HCT116 (cell line): ENCODE measurements around the gene LIN7C. TPM values are rescaled to one million over a fixed set of nuclear protein-coding genes. Genes with fewer than 3 reads are reported as not detected.

Experiments used
- ATAC-seq: fragments of 200-7000 bp; cut with Tn5 transposase; 2 replicates; pipeline ENCODE4 v1.9.1; 2020; ENCODE audit warnings: mild to moderate bottlenecking, moderate library complexity
- BruUV-seq: library from RNA; stranded (reverse); fragments of 400-500 nt; replicated peaks from 2 replicates; lab custom pipeline; 2021; lab: Mats Ljungman, UMichigan
- CTCF ChIA-PET: fragments of 300-600 bp; sonication (Branson Sonifier 250); formaldehyde crosslinking; loops from one replicate; lab custom pipeline; 2021; ENCODE audit warnings: antibody characterized with exemption; lab: Charles Lee
- POLR2A ChIA-PET: fragments of 300-600, 350-600 bp; sonication (Branson Sonifier 250); formaldehyde crosslinking; loops from one replicate; lab custom pipeline; 2021; ENCODE audit warnings: antibody characterized with exemption; lab: Charles Lee
- RAD21 ChIA-PET, 2 experiments: fragments of 300-600 bp; sonication (Branson Sonifier 250); formaldehyde crosslinking; loops; one replicate each; lab custom pipeline; 2023; ENCODE audit warnings: low total read pairs in 2 of 2; ENCODE audit not compliant: uncharacterized antibody in 2 of 2, unreplicated experiment in 2 of 2, low non-redundant PET in 1 of 2; lab: Charles Lee
- DNase-seq: peaks from one replicate; pipeline ENCODE4 v3.0.0-alpha.2; 2010; ENCODE audit warnings: low read depth, low spot score
- H2AFZ ChIP-seq: fragments of 200-600 bp; shearing (Covaris generic), sonication (generic); 2 replicates; pipeline ENCODE4 v1.6.1; 2017; ENCODE audit warnings: low read depth, mixed run types, mixed read lengths, antibody characterized with exemption, low read length; ENCODE audit not compliant: poor library complexity, severe bottlenecking
- H3K27ac ChIP-seq: 2 replicates; pipeline ENCODE4 v1.5.1; 2012; ENCODE audit warnings: low read depth, low read length
- H3K27me3 ChIP-seq: fragments of 200-600 bp; sonication (generic); 2 replicates; pipeline ENCODE4 v1.6.1; 2016; ENCODE audit warnings: mixed run types, low read length, mixed read lengths; ENCODE audit not compliant: insufficient read depth
- H3K36me3 ChIP-seq, 2 experiments: fragments of 200-500 bp in 1 of 2; fragments of 200-600 bp in 1 of 2; sonication (Bioruptor generic) in 1 of 2; sonication (generic) in 1 of 2; 2 replicates each; pipeline versions ENCODE4 v1.5.1 to v1.6.1; 2014 to 2016; ENCODE audit warnings: low read length in 2 of 2, inconsistent platforms in 1 of 2, mixed read lengths in 1 of 2, mixed run types in 1 of 2; ENCODE audit not compliant: insufficient read depth in 2 of 2, control insufficient read depth in 1 of 2
- H3K4me1 ChIP-seq, 2 experiments: fragments of 200-600 bp in 1 of 2; sonication (generic) in 1 of 2; 2 replicates each; pipeline versions ENCODE4 v1.5.1 to v1.6.1; 2012 to 2017; ENCODE audit warnings: low read length in 2 of 2, inconsistent platforms in 1 of 2, mild to moderate bottlenecking in 1 of 2, mixed read lengths in 1 of 2, mixed run types in 1 of 2, moderate library complexity in 1 of 2; ENCODE audit not compliant: insufficient read depth in 2 of 2, control insufficient read depth in 1 of 2
- H3K4me2 ChIP-seq: fragments of 200-600 bp; sonication (generic); 2 replicates; pipeline ENCODE4 v1.6.1; 2017; ENCODE audit warnings: mixed run types, low read length, mixed read lengths
- H3K4me3 ChIP-seq, 2 experiments: fragments of 200-600 bp in 1 of 2; sonication (generic) in 1 of 2; replicated peaks in 1 of 2; 2 replicates each; pipeline ENCODE4 v1.5.1; 2011 to 2016; ENCODE audit warnings: low read length in 2 of 2, control low read depth in 1 of 2, low read depth in 1 of 2, mild to moderate bottlenecking in 1 of 2, mixed read lengths in 1 of 2, mixed run types in 1 of 2
- H3K79me2 ChIP-seq: fragments of 200-600 bp; sonication (generic); 2 replicates; pipeline ENCODE4 v1.6.1; 2017; ENCODE audit warnings: mild to moderate bottlenecking, mixed run types, low read length, moderate library complexity, mixed read lengths; ENCODE audit not compliant: insufficient read depth
- H3K9ac ChIP-seq: fragments of 200-600 bp; sonication (generic); 2 replicates; pipeline ENCODE4 v1.6.1; 2016; ENCODE audit warnings: low read length, mixed read lengths
- H3K9me2 ChIP-seq: fragments of 200-600 bp; sonication (generic), shearing (Covaris generic); 2 replicates; pipeline ENCODE4 v1.6.1; 2017; ENCODE audit warnings: mixed run types, mild to moderate bottlenecking, moderate library complexity; ENCODE audit not compliant: insufficient read depth
- H3K9me3 ChIP-seq, 2 experiments: fragments of 200-500 bp in 1 of 2; fragments of 200-600 bp in 1 of 2; sonication (Bioruptor generic) in 1 of 2; sonication (generic) in 1 of 2; 2 replicates each; pipeline ENCODE4 v1.6.1; 2014 to 2017; ENCODE audit warnings: low read length in 2 of 2, mixed read lengths in 2 of 2, inconsistent platforms in 1 of 2, low read depth in 1 of 2, mild to moderate bottlenecking in 1 of 2, mixed run types in 1 of 2, moderate library complexity in 1 of 2; ENCODE audit not compliant: control insufficient read depth in 1 of 2, insufficient read depth in 1 of 2
- H4K20me1 ChIP-seq: fragments of 200-600 bp; sonication (generic), shearing (Covaris generic); 2 replicates; pipeline ENCODE4 v1.6.1; 2017; ENCODE audit warnings: mixed run types, mild to moderate bottlenecking, moderate library complexity; ENCODE audit not compliant: insufficient read depth
- CBX3 ChIP-seq: IDR thresholded peaks from 2 replicates; pipeline ENCODE4 v1.6.1; 2012; ENCODE audit warnings: low read depth
- CEBPB ChIP-seq: IDR thresholded peaks from 2 replicates; pipeline ENCODE4 v1.6.1; 2012; ENCODE audit warnings: low read depth
- EGR1 ChIP-seq: IDR thresholded peaks from 2 replicates; pipeline ENCODE4 v1.6.1; 2012; ENCODE audit warnings: low read depth
- ELF1 ChIP-seq: IDR thresholded peaks from 2 replicates; pipeline ENCODE4 v1.6.1; 2012; ENCODE audit warnings: low read depth, borderline replicate concordance
- EZH2 ChIP-seq: fragments of 200-600 bp; sonication (generic); IDR thresholded peaks from 2 replicates; pipeline ENCODE4 v1.6.1; 2017; ENCODE audit warnings: antibody characterized with exemption, mixed run types
- EZH2phosphoT487 ChIP-seq: fragments of 200-600 bp; IDR thresholded peaks from 2 replicates; pipeline ENCODE4 v1.6.1; 2018; ENCODE audit warnings: antibody characterized with exemption, borderline replicate concordance
- FOSL1 ChIP-seq: IDR thresholded peaks from 2 replicates; pipeline ENCODE4 v1.6.1; 2012; ENCODE audit warnings: low read depth
- JUND ChIP-seq: IDR thresholded peaks from 2 replicates; pipeline ENCODE4 v1.6.1; 2012
- POLR2A ChIP-seq: IDR thresholded peaks from 2 replicates; pipeline ENCODE4 v1.7.0; 2011; ENCODE audit warnings: borderline replicate concordance; ENCODE audit not compliant: insufficient read depth, insufficient read length; ENCODE audit errors: extremely low read depth
- POLR2AphosphoS5 ChIP-seq: IDR thresholded peaks from 2 replicates; pipeline ENCODE4 v1.6.1; 2011; ENCODE audit warnings: mild to moderate bottlenecking, low read depth, low read length, moderate library complexity
- RAD21 ChIP-seq: IDR thresholded peaks from 2 replicates; pipeline ENCODE4 v1.6.1; 2012; ENCODE audit warnings: low read depth, mild to moderate bottlenecking
- SIN3A ChIP-seq: IDR thresholded peaks from 2 replicates; pipeline ENCODE4 v1.6.1; 2012; ENCODE audit warnings: low read depth
- SP1 ChIP-seq: IDR thresholded peaks from 2 replicates; pipeline ENCODE4 v1.6.1; 2012; ENCODE audit warnings: low read depth
- YY1 ChIP-seq: IDR thresholded peaks from 2 replicates; pipeline ENCODE4 v1.6.1; 2011; ENCODE audit warnings: low read length, low read depth, moderate library complexity, mild to moderate bottlenecking; ENCODE audit not compliant: insufficient replicate concordance; ENCODE audit errors: extremely low read depth
- ZFX ChIP-seq: fragments of 450-650 bp; IDR thresholded peaks from 2 replicates; pipeline ENCODE4 v1.6.1; 2017
- ZNF274 ChIP-seq: fragments of 200-500 bp; sonication (Bioruptor generic); IDR thresholded peaks from 2 replicates; pipeline ENCODE4 v1.6.1; 2014; ENCODE audit warnings: mild to moderate bottlenecking, low read depth, low read length, inconsistent platforms
- intact Hi-C: fragments of 100-400 bp; cut with micrococcal nuclease; formaldehyde crosslinking; loops from 2 replicates; pipeline ENCODE4 v1.10.0; 2022
- total RNA-seq: library from RNA; stranded (reverse); gene quantifications from one replicate; pipeline ENCODE4 v1.2.1, GENCODE V29; 2021; ENCODE audit not compliant: unreplicated experiment
- TF ChIP-seq, protein P1 (sequence below): IDR thresholded peaks from 2 replicates; pipeline ENCODE4 v1.6.1; 2012
- TF ChIP-seq, protein P2 (sequence below), 3 experiments: fragments of 200-600 bp in 1 of 3; sonication (generic) in 1 of 3; IDR thresholded peaks in 2 of 3; conservative IDR thresholded peaks in 1 of 3; 2 replicates each; pipeline ENCODE4 v1.5.1; 2012 to 2017; ENCODE audit warnings: low read depth in 2 of 3, low read length in 2 of 3, antibody characterized with exemption in 1 of 3, borderline replicate concordance in 1 of 3, control low read depth in 1 of 3, mild to moderate bottlenecking in 1 of 3, mixed read lengths in 1 of 3, mixed run types in 1 of 3, moderate library complexity in 1 of 3; ENCODE audit not compliant: insufficient read depth in 1 of 3
- TF ChIP-seq, protein P3 (sequence below): IDR thresholded peaks from 2 replicates; pipeline ENCODE4 v1.6.1; 2011; ENCODE audit warnings: mild to moderate bottlenecking, low read length, moderate library complexity; ENCODE audit not compliant: insufficient replicate concordance; ENCODE audit errors: extremely low read depth
- TF ChIP-seq, protein P4 (sequence below): IDR thresholded peaks from 2 replicates; pipeline ENCODE4 v1.6.1; 2012; ENCODE audit warnings: low read depth

The LIN7C gene
- total RNA-seq, 1 experiment from 2014 or later, result 48.2 TPM

DNA sequence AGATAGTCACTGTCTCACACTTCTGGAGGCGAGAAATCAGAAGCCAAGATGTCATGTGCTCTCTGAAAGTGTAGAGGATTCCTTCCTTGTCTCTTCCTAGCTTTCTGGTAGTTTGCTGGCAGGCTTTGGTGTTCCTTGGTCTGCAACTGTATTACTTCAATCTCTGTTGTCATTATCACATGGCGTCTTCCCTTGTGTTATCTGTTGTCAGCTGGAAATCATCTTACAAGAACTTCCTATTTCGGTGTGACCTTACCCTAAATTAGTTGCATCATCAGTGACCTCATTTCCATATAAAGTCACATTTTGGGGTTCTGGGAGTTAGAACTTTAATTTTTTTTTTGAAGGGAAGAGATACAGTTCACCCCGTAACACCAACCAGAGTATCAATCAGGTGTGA is 3.3 kb upstream of the LIN7C start:
- ChIA-PET CTCF (no interaction called here), RAD21 (no interaction called here), POLR2A (no interaction called here)
- H2AFZ ChIP-seq, result no peak overlapping the region
- H3K4me2 ChIP-seq, result no peak overlapping the region
- peaks cover 32% of the 10 kb centered on the region for H3K79me2 ChIP-seq
- H3K4me3 ChIP-seq, result no peak overlapping the region
- ATAC-seq, result no peak
- intact Hi-C loops, result loop anchor here (5.0 kb wide), 1 partner anchor 1822 kb away; no protein-coding TSS in a partner anchor
- H3K9me2 ChIP-seq, result no peaks in the 10 kb centered on the region
- no peak overlapping the region for H3K9ac ChIP-seq
- no peaks in the 10 kb centered on the region for H3K36me3 ChIP-seq
- DNase-seq, result no peak
- no peaks in the 10 kb centered on the region for H3K27me3 ChIP-seq
- H3K4me1 ChIP-seq, result peaks cover 5 to 16% of the 10 kb centered on the region in 2 experiments; a peak in 3 of 4 replicates
- no peaks in the 10 kb centered on the region for H4K20me1 ChIP-seq
- no peaks in the 10 kb centered on the region for H3K9me3 ChIP-seq
- no TSS peak for BruUV-seq
- TF ChIP-seq, protein P1, sequence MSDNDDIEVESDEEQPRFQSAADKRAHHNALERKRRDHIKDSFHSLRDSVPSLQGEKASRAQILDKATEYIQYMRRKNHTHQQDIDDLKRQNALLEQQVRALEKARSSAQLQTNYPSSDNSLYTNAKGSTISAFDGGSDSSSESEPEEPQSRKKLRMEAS, result no peak
- TF ChIP-seq POLR2A, result no peak
- no peak for TF ChIP-seq ZNF274
- TF ChIP-seq ELF1, result no peak
- TF ChIP-seq, protein P2, sequence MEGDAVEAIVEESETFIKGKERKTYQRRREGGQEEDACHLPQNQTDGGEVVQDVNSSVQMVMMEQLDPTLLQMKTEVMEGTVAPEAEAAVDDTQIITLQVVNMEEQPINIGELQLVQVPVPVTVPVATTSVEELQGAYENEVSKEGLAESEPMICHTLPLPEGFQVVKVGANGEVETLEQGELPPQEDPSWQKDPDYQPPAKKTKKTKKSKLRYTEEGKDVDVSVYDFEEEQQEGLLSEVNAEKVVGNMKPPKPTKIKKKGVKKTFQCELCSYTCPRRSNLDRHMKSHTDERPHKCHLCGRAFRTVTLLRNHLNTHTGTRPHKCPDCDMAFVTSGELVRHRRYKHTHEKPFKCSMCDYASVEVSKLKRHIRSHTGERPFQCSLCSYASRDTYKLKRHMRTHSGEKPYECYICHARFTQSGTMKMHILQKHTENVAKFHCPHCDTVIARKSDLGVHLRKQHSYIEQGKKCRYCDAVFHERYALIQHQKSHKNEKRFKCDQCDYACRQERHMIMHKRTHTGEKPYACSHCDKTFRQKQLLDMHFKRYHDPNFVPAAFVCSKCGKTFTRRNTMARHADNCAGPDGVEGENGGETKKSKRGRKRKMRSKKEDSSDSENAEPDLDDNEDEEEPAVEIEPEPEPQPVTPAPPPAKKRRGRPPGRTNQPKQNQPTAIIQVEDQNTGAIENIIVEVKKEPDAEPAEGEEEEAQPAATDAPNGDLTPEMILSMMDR (IDR thresholded peaks at IDR 0.05 in 2 of 3, conservative IDR thresholded peaks at IDR 0.05 in 1 of 3; ENCODE audit: borderline replicate concordance in 1 of 3, insufficient read depth in 1 of 3, low read depth in 2 of 3, low read length in 2 of 3), result no peak
- no peak for TF ChIP-seq SIN3A
- TF ChIP-seq, protein P3, sequence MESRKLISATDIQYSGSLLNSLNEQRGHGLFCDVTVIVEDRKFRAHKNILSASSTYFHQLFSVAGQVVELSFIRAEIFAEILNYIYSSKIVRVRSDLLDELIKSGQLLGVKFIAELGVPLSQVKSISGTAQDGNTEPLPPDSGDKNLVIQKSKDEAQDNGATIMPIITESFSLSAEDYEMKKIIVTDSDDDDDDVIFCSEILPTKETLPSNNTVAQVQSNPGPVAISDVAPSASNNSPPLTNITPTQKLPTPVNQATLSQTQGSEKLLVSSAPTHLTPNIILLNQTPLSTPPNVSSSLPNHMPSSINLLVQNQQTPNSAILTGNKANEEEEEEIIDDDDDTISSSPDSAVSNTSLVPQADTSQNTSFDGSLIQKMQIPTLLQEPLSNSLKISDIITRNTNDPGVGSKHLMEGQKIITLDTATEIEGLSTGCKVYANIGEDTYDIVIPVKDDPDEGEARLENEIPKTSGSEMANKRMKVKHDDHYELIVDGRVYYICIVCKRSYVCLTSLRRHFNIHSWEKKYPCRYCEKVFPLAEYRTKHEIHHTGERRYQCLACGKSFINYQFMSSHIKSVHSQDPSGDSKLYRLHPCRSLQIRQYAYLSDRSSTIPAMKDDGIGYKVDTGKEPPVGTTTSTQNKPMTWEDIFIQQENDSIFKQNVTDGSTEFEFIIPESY, result no peak
- TF ChIP-seq, protein P4, sequence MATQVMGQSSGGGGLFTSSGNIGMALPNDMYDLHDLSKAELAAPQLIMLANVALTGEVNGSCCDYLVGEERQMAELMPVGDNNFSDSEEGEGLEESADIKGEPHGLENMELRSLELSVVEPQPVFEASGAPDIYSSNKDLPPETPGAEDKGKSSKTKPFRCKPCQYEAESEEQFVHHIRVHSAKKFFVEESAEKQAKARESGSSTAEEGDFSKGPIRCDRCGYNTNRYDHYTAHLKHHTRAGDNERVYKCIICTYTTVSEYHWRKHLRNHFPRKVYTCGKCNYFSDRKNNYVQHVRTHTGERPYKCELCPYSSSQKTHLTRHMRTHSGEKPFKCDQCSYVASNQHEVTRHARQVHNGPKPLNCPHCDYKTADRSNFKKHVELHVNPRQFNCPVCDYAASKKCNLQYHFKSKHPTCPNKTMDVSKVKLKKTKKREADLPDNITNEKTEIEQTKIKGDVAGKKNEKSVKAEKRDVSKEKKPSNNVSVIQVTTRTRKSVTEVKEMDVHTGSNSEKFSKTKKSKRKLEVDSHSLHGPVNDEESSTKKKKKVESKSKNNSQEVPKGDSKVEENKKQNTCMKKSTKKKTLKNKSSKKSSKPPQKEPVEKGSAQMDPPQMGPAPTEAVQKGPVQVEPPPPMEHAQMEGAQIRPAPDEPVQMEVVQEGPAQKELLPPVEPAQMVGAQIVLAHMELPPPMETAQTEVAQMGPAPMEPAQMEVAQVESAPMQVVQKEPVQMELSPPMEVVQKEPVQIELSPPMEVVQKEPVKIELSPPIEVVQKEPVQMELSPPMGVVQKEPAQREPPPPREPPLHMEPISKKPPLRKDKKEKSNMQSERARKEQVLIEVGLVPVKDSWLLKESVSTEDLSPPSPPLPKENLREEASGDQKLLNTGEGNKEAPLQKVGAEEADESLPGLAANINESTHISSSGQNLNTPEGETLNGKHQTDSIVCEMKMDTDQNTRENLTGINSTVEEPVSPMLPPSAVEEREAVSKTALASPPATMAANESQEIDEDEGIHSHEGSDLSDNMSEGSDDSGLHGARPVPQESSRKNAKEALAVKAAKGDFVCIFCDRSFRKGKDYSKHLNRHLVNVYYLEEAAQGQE, result no peak
- TF ChIP-seq FOSL1, result no peak
- no peak for TF ChIP-seq SP1
- TF ChIP-seq CEBPB, result no peak
- no peak for TF ChIP-seq CBX3
- TF ChIP-seq EZH2, result no peak
- TF ChIP-seq YY1, result no peak
- TF ChIP-seq EZH2phosphoT487, result no peak
- TF ChIP-seq RAD21, result no peak
- TF ChIP-seq EGR1, result no peak
- TF ChIP-seq JUND, result no peak
- no peak for TF ChIP-seq POLR2AphosphoS5
- TF ChIP-seq ZFX, result no peak
- no peak overlapping the region for H3K27ac ChIP-seq
